AG04449 (cell line): ENCODE data around the gene TEX36.

Source experiments
- CTCF ChIA-PET: fragments of 350-600 bp; formaldehyde crosslinking; extraction: SDS; loops from one replicate; lab custom pipeline; 2021; ENCODE audit warnings: antibody characterized with exemption; lab: Yijun Ruan, JAX
- POLR2A ChIA-PET: fragments of 400-600, 350-600 bp; formaldehyde crosslinking; extraction: SDS; loops from one replicate; lab custom pipeline; 2020; ENCODE audit warnings: antibody characterized with exemption, inconsistent platforms; lab: Yijun Ruan, JAX
- DNase-seq: peaks from one replicate; pipeline ENCODE4 v3.0.0-alpha.2; 2010; ENCODE audit warnings: low read depth, low spot score
- H3K4me3 ChIP-seq: 2 replicates; pipeline ENCODE4 v1.5.1; 2011; ENCODE audit warnings: low read depth, mild to moderate bottlenecking, control low read depth, low read length
- CTCF ChIP-seq: IDR thresholded peaks from one replicate; pipeline ENCODE4 v1.5.1; 2011; ENCODE audit warnings: mild to moderate bottlenecking, moderate library complexity, low read length, control low read depth, inconsistent platforms; ENCODE audit not compliant: insufficient read depth; ENCODE audit errors: missing control alignments

Gene TEX36

GRCh38 chr10:125687507-125688185, 4.7 kb upstream of the TEX36 start:
- CTCF ChIA-PET = interaction anchor here (1.6 kb wide), 1 partner anchor 13 kb away, joined by 4 read pairs; no protein-coding TSS in a partner anchor
- no peak for DNase-seq
- POLR2A ChIA-PET = no interaction called here
- TF ChIP-seq CTCF = no peak
- no peak overlapping the region for H3K4me3 ChIP-seq

- ChIA-PET POLR2A (no interaction called here), CTCF (no interaction called here)
- no peak for TF ChIP-seq CTCF
- no peak for DNase-seq
- H3K4me3 ChIP-seq = no peak overlapping the region
Measured at GRCh38 chr10:125684581-125684980, 1.6 kb upstream of the TEX36 start.

GRCh38 chr10:125683821-125684220, 858 bp upstream of the TEX36 start:
- POLR2A ChIA-PET = no interaction called here

GRCh38 chr10:125679436-125679835, 3.5 kb downstream of the TEX36 start:
- H3K4me3 ChIP-seq = no peak overlapping the region
- ChIA-PET CTCF (no interaction called here), POLR2A (no interaction called here)
- no peak for TF ChIP-seq CTCF
- no peak for DNase-seq

More at GRCh38 chr10:125683821-125684220, 858 bp upstream of the TEX36 start:
- no peak for DNase-seq
- CTCF ChIA-PET = no interaction called here
- H3K4me3 ChIP-seq = no peak overlapping the region
- TF ChIP-seq CTCF = no peak

GRCh38 chr10:125672884-125673283, 10.1 kb downstream of the TEX36 start:
- TF ChIP-seq CTCF = no peak
- no peak for DNase-seq
- no peak overlapping the region for H3K4me3 ChIP-seq
- CTCF ChIA-PET = no interaction called here
- POLR2A ChIA-PET = no interaction called here

GRCh38 chr10:125662584-125662983, 20.4 kb downstream of the TEX36 start:
- DNase-seq = no peak
- no peak overlapping the region for H3K4me3 ChIP-seq
- ChIA-PET POLR2A (interaction anchor here (0.6 to 0.9 kb wide), 3 partner anchors 23 to 502 kb away, joined by 3 to 5 read pairs (median 3); partner anchors contain the start of gene CTBP2), CTCF (no interaction called here)
- no peak for TF ChIP-seq CTCF
